Adipocyte (in vitro differentiated cells): Measurements from ENCODE around the gene KPTN.
A peak's percentile ranks its signal among the peaks of the same experiment; 100 is the strongest.
"Not testable (repeated sequence)": the region's sequence is repeated elsewhere in the genome, so short reads cannot be mapped to it uniquely, and the experiment has no call there.

ENCODE experiments used
- DNase-seq: peaks from one replicate; pipeline ENCODE4 v3.0.0-alpha.2; 2015; ENCODE audit warnings: low read depth
- H3K27me3 ChIP-seq: replicated peaks from 2 replicates; pipeline ENCODE4 v1.7.0; 2013; ENCODE audit warnings: mild to moderate bottlenecking, low read length, moderate library complexity; ENCODE audit not compliant: control insufficient read depth, insufficient read depth
- H3K36me3 ChIP-seq: 2 replicates; pipeline ENCODE4 v1.7.0; 2013; ENCODE audit warnings: low read length, mild to moderate bottlenecking, moderate library complexity; ENCODE audit not compliant: control insufficient read depth, insufficient read depth, severe bottlenecking
- H3K4me1 ChIP-seq: 2 replicates; pipeline ENCODE4 v1.7.0; 2013; ENCODE audit warnings: mild to moderate bottlenecking, low read length, moderate library complexity; ENCODE audit not compliant: control insufficient read depth, insufficient read depth
- H3K4me3 ChIP-seq: 2 replicates; pipeline ENCODE4 v1.7.0; 2013; ENCODE audit warnings: mild to moderate bottlenecking, low read length, moderate library complexity
- H3K9ac ChIP-seq: 2 replicates; pipeline ENCODE4 v1.7.0; 2013; ENCODE audit warnings: mild to moderate bottlenecking, low read length, moderate library complexity
- H3K9me3 ChIP-seq: 2 replicates; pipeline ENCODE4 v1.7.0; 2013; ENCODE audit warnings: mild to moderate bottlenecking, low read length, moderate library complexity; ENCODE audit not compliant: control insufficient read depth

Gene KPTN

DNA sequence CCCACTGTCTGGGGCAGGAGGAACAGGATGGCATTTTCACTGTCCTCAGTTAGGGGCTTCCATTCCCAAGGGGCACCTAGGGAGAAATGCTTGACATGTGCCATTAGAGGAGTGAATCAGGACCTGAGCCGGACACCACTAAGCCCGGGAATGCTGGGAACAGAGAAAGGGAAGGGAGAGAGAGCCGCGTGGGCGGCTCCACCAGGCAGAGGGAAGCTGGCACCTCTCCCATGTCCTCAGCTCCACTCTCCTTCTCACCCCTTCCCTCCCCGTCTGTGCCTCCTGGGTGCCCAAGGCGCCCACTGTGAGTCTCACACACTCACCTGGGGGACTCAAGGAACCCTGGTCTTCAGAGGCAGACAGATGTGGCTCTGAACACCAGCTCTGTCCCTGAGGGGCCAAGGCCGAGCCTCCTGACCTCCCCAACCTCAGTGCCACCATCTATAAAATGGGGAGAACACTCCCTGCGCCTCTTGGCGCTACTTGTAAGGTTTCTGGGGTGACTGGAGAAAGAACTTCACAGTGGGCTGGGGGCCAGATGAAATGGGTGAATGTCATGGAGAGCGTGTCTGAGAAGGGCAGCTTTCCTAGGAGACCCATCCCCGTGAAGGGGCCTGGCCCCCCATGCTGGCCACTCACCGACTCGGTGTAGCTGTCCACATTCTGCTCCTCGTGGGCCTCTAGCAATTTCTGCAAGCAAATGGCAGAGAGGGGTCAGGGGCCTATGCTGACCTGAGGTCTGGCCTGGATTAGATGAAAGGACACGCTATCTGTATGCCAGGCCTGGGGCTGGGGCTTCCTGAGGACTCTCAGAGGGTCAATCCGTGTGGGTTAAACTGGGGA is 5.3 kb upstream of the KPTN start:
- Histone ChIP-seq H3K36me3 (peaks cover 61% of the 10 kb centered on the region), H3K27me3 (no peaks in the 10 kb centered on the region), H3K4me1 (peaks cover 9% of the 10 kb centered on the region), H3K9me3 (no peaks in the 10 kb centered on the region), H3K4me3 (no peak overlapping the region), H3K9ac (no peak overlapping the region)
- DNase-seq, result no peak

DNA sequence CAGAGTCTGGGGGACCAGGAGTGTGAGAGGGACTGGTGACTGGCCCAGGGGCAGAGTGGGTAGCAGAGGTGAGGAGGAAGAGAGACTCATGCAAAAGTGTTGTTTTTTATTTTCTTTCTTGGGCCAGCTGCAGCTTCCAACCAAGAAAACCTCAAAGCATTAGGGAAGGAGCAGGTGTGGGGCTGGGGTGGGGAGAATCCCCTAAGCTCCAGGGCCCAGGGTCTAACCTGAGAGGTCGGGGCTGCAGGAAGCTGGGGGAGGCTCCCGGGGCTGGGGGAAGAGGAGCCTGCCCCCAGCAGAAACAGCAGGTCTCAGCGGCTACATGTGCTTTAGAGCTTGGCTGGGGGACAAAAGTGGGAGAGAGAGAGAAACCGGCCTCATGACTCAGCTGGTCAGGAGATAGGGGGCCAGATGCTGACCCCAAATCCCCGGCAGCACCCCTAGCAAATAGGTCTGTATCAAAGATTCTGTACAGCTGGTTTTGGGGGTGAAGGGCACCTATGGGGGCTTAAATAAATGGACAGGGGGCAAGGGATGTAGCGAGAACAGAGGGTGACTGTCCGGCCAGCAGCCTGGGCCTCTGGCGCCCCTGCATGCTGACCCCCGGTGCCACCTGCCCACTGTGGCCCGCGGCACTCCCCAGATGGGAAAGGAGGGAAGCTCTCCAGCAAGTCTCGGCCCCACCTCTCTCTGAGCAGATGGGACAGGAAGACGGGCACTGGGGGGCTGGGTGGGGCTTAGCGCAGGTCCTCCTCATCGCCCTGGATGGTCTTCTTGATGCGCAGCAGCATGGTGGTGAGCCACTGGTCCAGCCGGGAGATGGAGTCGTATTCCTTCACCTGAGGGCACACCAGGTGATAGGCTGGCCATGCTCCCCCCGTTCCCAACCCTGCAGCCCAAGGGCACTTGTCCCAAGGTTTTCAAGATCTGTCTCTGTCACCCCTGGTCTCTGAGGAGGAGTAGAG is 3.8 kb upstream of the KPTN start:
- no peak overlapping the region for H3K9ac ChIP-seq
- no peaks in the 10 kb centered on the region for H3K9me3 ChIP-seq
- peaks cover 56% of the 10 kb centered on the region for H3K36me3 ChIP-seq
- no peak overlapping the region for H3K4me3 ChIP-seq
- peaks cover 17% of the 10 kb centered on the region for H3K4me1 ChIP-seq
- no peaks in the 10 kb centered on the region for H3K27me3 ChIP-seq
- no peak for DNase-seq

DNA sequence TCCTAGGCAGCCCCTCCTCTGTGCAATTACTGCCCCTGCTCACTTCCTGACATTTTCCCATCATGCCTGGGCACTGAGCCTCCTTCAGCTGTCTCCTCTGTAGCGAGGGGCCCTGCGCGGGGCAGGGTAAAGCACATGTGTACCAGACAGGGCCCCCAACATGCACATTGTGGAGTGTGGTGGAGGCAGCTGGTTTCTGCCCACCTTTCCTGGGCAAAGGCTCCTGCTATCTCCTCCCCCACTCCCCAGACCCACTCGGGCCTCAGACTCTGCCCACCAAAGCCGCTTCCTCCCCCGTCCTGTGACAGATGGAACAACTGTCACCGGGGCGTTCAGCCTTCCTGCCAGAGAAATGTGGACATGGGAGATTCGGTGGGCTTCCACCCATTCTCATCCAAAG is 2.9 kb upstream of the KPTN start:
- DNase-seq, result no peak
- no peak overlapping the region for H3K9ac ChIP-seq

DNA sequence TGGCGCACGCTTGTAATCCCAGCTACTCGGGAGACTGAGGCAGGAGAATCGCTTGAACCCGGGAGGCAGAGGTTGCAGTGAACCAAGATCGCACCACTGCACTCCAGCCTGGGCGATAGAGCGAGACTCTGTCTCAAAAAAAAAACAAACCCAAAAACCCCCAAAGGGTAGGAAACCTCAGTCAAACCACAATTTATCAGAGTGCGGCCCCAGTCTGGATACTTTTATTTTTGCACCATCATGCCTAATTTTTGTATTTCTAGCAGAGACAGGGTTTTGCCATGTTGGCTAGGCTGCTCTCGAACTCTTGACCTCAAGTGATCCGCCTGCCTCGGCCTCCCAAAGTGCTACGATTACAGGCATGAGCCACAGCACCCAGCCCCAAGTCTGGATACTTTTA is 2.2 kb upstream of the KPTN start:
- not testable (repeated sequence) for H3K27me3 ChIP-seq, H3K9me3 ChIP-seq, DNase-seq, H3K4me3 ChIP-seq, H3K9ac ChIP-seq
- Histone ChIP-seq H3K36me3 (peaks cover 43% of the 10 kb centered on the region), H3K4me1 (peaks cover 17% of the 10 kb centered on the region)

More for the DNA sequence above, 2.9 kb upstream of the KPTN start:
- no peaks in the 10 kb centered on the region for H3K27me3 ChIP-seq
- H3K9me3 ChIP-seq, result no peaks in the 10 kb centered on the region
- peaks cover 17% of the 10 kb centered on the region for H3K4me1 ChIP-seq
- H3K4me3 ChIP-seq, result no peak overlapping the region
- peaks cover 47% of the 10 kb centered on the region for H3K36me3 ChIP-seq

DNA sequence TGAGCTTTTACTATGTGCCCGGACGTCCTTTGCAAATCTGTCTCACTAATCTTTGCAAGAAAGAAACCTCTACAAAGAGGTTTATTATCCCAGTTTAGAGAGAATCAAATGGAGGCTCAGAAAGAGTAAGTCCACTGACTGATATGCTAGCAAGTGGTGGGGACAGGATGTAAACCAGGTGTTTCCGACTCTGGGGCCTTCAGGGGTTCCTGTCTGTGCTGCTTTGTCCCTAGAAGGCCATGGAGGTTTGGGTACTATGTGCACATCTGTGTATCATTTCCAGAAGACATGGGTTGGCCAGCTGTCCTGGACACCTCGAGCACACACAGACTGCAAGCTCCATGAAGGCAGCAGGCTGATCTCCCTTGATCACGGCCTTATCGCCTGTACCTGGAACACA is 1.2 kb upstream of the KPTN start:
- DNase-seq, result no peak
- no peaks in the 10 kb centered on the region for H3K9me3 ChIP-seq
- peak overlapping the region; percentile 98 for H3K4me3 ChIP-seq
- H3K27me3 ChIP-seq, result no peaks in the 10 kb centered on the region
- H3K4me1 ChIP-seq, result peaks cover 17% of the 10 kb centered on the region
- peaks cover 38% of the 10 kb centered on the region for H3K36me3 ChIP-seq
- peak overlapping the region; percentile 98 for H3K9ac ChIP-seq

DNA sequence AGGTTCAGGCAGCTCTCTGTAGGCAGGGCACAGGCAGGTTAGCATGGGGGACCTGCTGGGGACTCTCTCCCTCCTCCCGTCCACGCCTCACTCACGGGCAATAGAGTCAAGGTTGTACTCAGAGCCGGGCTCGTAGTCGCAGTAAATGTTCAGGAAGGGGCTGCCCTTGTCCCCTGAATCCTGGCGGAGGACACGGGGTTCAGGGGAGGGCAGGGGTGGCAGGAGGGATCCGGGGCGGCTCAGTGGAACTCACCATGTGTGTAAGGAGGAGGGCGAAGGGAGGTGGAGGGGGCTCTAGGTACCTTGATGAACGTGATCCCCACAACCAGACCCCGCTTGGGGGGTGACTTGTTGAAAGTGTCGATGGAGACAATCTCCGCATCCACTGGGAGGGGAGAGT is 819 bp downstream of the KPTN start:
- peaks cover 17% of the 10 kb centered on the region for H3K4me1 ChIP-seq
- peak overlapping the region; percentile 98 for H3K9ac ChIP-seq
- DNase-seq, result no peak
- peak overlapping the region; percentile 98 for H3K4me3 ChIP-seq
- H3K27me3 ChIP-seq, result peaks cover 5% of the 10 kb centered on the region
- H3K36me3 ChIP-seq, result peaks cover 20% of the 10 kb centered on the region
- H3K9me3 ChIP-seq, result no peaks in the 10 kb centered on the region

DNA sequence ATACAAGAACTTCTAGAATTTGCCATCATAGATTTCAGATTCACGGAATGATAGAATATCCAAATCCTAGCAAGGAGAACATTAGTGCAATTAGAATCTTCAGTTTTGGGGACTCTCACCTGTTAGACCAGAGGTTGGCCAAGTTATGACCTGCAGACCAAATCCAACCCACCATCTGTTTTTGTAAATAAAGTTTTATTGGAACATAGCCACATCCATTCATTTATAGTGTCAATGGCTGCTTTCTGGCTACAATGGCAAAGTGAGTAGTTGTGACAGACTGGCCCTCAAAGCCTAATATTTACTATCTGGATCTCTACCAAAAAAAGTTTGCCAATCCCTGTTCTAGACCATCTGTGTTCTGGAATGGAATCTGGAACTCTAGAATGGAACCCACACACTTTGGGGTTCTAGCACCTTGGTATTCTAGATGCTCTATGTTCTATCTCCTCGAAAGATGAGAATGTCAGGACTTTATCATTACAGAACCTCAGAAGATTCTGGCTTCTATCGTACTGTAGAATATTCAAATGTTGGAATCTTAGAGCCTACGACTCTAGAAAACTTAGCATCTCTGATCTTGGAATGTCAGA is 2.5 kb downstream of the KPTN start:
- H3K9ac ChIP-seq, result no peak overlapping the region
- peaks cover 5% of the 10 kb centered on the region for H3K27me3 ChIP-seq
- DNase-seq, result no peak
- no peaks in the 10 kb centered on the region for H3K9me3 ChIP-seq
- peaks cover 17% of the 10 kb centered on the region for H3K4me1 ChIP-seq
- H3K36me3 ChIP-seq, result peaks cover 8% of the 10 kb centered on the region
- no peak overlapping the region for H3K4me3 ChIP-seq

DNA sequence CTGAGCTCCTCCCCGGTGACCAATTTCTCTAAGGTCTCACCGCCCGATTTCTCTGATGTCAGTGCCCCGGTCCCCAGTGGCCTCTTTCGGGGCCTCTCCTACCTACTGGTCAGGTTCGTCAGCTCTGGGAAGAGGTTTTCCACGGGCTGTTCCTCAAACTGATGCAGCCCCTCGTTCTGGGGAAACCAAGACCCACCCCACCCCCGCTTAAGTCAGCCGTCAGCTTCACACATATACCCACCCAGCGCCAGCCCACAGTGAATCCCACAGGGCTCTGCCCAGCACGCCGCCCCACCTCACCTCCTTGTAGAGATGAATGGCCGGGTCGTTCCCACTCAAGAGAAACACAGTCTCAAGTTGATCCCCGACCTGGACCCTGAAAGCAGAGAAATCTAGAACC is 3.4 kb downstream of the KPTN start:
- Histone ChIP-seq H3K36me3 (peaks cover 7% of the 10 kb centered on the region), H3K9ac (no peak overlapping the region), H3K27me3 (peaks cover 5% of the 10 kb centered on the region), H3K9me3 (no peaks in the 10 kb centered on the region), H3K4me1 (peaks cover 17% of the 10 kb centered on the region), H3K4me3 (no peak overlapping the region)
- DNase-seq, result no peak

DNA sequence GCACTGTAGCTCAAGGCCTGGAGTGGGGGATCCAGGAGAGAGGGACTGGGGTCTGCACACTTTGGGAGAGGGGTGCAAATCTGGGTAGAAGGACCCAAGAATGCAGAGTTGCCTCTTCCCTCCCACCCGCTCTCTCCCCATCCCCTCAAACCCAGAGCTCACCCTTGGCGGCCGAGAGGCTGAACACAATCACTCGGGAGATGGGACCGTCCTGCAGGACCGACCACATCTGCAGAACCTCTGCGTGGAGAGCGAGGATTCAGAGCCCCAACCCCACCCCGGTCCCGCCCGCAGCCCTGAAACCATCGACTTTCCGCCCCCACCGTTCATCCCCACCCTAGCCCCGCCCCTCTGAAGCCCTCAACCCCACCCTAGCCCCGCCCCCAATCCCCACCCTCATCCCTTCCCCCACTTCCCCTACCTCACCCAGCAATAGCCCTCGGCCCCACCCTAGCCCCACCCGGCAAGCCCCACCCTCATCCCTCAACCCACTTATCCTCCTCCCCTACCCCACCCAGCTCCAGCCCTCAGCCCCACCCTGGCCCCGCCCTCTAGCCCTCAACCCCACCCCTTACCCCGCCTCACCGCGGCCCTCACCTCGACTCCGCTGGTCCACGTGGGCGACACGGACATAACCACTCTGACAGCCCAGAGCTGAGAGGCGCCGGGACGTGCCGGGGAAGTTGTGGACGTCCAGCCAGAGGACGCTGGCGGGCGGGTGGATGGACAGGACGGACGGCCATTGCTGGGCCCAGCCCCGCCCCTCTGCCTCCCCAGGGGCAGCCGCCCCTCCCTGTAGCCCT is 4.1 kb downstream of the KPTN start:
- Histone ChIP-seq H3K4me3 (no peak overlapping the region), H3K9me3 (no peaks in the 10 kb centered on the region)

DNA sequence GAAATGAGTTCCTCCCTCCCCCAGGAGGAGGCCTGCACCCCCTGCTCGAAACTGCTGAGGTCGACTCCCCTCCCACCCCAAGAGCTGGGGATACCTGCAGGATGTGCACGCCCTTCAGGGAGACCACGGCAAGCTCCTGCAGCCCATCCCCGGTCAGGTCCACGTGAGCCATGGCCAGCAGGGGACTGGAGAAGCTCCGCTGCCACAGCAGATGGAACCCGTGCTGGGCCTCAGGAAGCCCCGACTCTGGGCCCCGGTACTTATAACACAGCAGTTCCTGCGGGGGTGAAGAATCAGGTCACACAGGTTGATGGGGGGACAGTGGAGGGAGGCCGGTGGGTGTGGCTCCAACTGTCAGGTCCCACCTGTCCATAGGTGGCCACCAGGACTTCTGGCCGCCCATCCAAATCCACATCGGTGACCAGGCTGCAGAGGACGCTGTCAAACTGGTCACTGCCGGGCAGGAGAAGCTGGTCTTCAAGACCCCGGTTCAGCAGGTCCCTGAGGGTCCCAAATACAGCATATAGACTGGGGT is 7.5 kb downstream of the KPTN start:
- Histone ChIP-seq H3K36me3 (no peaks in the 10 kb centered on the region), H3K9ac (no peak overlapping the region), H3K4me3 (no peak overlapping the region), H3K4me1 (peaks cover 3% of the 10 kb centered on the region), H3K27me3 (peaks cover 19% of the 10 kb centered on the region), H3K9me3 (no peaks in the 10 kb centered on the region)
- DNase-seq, result no peak

More for the DNA sequence above, 4.1 kb downstream of the KPTN start:
- peaks cover 5% of the 10 kb centered on the region for H3K27me3 ChIP-seq
- peak; percentile 15 for DNase-seq
- H3K9ac ChIP-seq, result no peak overlapping the region
- H3K4me1 ChIP-seq, result peaks cover 13% of the 10 kb centered on the region
- no peaks in the 10 kb centered on the region for H3K36me3 ChIP-seq
